GM19463 (cell line): ENCODE measurements around the gene LRRC73.
A peak's percentile ranks its signal among the peaks of the same experiment; 100 is the strongest.

Source experiments
- ATAC-seq: cut with Tn5 transposase; IDR thresholded peaks from one replicate; pipeline ENCODE4 v1.9.1; 2021; ENCODE audit warnings: mild to moderate bottlenecking, moderate library complexity; ENCODE audit not compliant: unreplicated experiment

The LRRC73 gene

DNA sequence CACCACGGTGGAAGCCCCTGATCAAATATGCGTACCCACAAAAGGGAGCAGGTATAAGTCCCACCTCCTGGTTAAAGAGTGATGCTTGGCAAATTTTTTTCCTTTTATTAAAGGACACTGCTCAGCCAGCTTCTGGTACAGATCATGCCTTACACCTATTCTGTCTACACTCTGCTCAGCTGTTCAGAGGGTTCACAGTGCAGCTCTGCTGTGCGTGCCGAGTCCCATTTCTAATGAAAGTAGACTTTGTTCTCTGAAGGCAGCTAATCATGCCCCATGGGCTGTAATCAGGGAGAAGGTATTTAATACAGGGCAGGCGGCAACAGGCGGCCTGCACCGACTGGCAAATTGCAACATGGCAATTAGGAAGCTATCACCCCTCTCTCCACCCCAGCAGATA lies 16.3 kb downstream of the LRRC73 start:
- ATAC-seq = no peak

DNA sequence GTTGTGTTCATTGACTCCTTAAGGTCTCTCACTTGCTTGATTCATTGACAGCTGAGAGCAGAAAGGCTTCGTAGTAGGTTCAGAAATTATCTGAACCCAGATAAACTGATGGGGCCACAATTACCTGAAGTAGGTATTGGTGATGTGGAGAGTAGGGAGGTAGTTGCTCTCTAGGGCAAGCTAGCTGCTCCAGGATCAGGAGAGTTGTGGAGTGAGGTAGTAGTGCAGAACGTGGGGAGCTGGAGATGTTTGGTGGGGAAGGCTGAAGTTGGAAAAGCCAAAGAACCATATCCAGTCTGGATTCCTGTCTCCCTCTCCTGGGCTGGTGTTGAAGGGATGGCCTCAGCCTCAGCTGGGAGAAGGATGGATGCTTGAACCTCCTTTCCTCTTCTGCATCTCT lies 16.9 kb downstream of the LRRC73 start:
- no peak for ATAC-seq

DNA sequence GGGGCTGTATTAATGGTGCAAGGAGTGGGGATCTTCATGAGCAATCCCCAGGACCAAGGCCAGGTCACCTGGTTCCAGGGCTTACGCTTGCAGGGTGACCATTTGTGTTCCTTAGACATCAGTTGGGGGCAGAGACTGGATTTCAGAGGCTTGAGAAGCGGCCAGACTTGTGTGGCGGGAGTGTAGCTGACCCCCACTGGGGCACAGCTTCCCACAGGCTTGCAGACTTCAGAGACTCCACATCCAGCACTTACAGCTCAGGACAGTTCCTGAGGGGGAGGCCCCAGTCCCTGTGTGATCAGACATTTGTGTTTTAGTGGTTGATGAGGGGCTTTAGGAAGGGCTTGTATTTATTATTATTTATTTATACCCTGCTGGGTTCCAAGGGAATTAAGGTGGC lies 17.5 kb downstream of the LRRC73 start:
- no peak for ATAC-seq

DNA sequence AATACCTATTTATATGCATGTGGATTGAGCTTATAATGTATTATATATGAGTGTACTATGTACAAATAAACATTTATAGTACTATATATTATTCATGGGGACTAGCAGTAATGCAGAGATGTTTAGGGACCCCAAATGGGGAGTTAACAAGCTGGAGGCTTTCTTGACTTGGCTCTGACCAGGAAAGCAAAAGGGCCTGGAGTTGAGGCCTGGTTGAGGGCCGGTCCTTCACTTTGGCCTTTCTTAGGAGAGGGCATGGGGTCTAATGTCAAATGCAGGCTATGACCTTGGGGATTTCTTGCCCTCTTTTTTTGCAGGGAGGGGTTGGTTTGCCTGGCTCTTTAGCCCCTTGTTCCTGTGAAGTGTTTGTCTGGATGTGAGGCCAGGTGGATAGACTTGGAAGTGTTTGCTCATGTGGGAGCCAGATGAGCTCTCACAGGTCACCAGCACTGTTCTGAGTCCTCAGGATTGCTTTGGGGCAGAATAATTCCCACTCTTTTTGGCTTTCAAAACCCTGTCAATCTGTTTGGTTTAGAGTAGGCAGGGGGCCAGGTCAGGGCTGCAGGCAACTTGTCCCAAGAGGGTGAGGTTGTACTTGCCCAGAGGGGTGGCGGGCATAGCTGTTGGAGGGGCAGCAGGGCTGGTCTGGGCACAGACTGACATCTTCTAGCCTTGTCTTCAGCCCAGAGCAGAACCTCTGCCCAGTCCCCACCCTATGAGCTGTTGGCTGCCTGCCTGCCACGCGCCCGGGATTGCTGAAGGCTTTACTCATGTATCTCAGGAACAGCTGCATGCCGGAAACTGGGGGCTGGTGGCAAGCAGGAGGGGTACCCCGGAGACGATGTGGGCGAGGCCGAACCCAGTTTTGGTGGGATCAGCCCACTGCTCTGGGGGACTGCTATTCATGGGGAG lies 18.1 kb downstream of the LRRC73 start:
- no peak for ATAC-seq

- ATAC-seq = no peak
Observed at GRCh38 chr6:43490523-43490939, 19.6 kb downstream of the LRRC73 start.

- no peak for ATAC-seq
Observed at GRCh38 chr6:43489277-43490072, 20.7 kb downstream of the LRRC73 start.

DNA sequence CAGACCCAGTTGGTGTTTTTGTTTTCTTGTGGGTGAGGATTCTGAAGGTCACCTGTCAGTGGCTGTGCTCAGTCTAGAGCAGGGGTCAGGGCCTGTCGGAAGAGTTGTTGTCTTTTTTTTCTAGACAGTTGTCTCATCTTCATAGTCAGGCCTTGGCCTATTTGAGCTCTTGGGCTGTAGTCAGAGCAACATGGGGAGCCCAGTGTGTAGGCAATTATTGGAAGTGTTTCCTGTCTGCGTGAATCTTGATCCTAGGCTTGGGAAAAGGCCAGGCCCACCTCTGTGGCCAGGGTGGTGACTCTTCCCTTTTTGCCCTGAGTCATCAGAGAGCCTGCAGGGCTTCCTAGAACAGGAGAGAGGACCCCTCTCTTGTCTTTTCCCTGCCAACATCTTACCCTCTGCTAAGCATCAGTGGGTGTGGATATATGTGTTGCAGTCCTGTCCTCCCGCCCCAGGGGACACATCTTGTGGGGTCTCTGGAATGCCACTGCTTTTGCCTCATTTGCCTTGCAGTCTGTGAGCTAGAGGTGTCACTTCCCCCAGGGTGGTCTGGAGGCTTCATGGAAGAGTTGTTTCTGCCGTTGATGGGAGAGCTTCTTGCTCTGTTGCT lies 21.4 kb downstream of the LRRC73 start:
- no peak for ATAC-seq

DNA sequence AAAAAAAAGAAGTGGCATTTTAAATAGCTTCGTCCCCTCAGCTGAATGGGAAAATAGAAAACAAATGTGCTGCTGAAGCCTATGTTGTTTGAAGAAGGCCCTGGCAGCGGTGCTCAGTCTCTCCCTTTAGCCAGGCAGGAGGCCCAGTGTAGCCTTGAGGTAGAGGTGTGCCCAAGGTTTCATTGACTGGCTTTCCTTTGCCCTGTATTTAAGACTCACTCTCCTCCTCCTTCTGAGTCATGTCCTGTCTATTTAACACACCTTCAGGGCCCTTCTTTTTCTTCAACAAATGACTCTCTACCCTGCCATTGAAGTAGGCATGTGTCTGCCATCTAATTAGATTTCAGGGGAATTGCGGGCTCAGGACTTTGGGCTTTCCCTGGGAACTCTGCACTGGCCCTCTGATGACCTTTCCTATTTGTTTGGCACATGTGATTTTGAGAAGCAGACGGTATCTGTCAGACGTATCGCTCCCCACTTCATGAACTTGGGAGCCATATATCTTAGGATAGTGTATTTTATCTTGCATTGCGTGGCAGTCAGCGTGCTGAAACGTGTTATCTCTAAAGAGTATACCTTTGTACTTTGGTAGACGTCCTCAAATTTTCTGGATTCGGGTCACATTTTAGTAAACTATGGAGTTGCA lies 28.4 kb downstream of the LRRC73 start:
- ATAC-seq = no peak

- ATAC-seq = no peak
Observed at GRCh38 chr6:43481075-43481474, 29.1 kb downstream of the LRRC73 start.

- no peak for ATAC-seq
Observed at GRCh38 chr6:43478008-43478372, 32.2 kb downstream of the LRRC73 start.

DNA sequence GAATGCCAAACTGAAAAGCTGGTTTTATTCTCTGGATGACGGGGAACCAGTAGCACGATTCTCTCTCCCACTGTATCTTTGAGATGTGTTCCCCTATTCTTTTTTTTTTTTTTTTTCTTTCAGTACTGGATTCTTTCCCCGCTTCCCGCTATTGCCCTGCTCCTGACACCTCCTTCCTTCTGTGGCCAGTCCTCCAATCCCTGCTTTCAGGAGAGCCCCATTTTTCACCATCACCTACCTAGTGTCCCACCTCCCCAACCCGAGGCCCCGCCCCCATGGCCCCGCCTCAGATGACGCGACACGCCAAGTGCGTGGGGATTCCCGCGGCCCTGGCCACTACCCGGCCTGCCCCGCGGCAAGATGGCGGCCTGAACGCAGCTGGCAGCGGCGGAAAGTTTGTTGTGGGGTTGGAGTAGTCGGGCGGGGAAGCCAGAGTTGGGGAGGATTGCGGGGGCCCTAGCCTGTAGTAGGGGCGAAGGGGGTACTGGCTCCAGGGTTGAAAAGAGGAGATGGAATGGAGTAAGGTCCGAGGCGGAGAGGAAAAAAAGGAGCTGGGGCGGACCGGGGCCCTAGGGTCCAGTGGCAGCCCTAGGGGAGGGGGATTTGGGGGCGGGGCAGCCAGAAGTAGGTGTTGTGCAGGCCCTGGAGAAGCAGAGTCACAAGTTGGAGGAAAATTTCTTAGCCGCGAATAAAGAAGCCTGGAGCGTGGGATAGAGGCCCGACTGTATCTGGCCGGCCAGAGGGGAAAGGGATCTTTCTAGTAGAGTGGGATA lies 32.7 kb downstream of the LRRC73 start, which contains the start of gene TJAP1:
TSS of gene TJAP1 (plus strand) at position 336 of the 773 bp plus-strand sequence. CDS start 21,432 bp downstream, outside the sequence.
- ATAC-seq = peak; percentile 99

- ATAC-seq = no peak
Observed at GRCh38 chr6:43476746-43477145, 33.4 kb downstream of the LRRC73 start.

DNA sequence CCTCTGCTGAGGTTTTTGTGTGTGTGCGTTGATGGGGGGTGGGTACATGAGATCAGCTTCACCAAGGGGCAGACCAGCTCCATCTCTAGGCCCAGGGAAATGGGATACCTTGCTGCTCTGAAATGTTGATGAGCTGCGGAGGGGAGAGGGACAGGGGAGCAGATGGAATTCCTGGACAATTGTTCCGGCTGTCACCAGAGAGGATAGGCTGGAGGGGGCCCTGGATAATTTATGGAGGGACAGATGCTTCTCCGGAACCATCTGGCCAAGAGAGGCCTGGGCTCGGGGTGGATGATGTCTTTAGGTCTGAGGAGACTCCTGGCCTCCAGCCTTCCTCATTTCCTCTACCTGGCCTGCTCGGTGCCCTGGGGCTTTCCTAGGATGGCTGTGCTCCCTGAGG lies 34.6 kb downstream of the LRRC73 start:
- ATAC-seq = no peak

- ATAC-seq = no peak
Observed at GRCh38 chr6:43472515-43472914, 37.6 kb downstream of the LRRC73 start.

- ATAC-seq = no peak
Observed at GRCh38 chr6:43471399-43471798, 38.7 kb downstream of the LRRC73 start.

DNA sequence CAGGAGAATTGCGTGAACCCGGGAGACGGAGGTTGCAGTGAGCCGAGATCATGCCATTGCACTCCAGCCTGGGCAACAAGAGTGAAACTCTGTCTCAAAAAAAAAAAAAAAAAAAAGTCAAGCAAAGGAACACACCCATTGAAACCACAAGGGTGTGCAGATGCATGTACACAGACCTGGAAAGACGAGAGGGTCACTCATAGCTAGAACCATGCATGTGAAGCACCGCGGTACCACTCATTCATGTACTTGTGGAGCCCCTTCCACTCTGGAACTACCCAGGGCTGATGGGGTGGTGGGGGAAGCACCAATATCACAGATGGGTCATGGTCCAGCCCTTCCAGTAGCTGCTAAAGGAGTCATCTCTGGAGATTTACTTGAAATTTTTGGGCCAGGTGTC lies 40.2 kb downstream of the LRRC73 start:
- no peak for ATAC-seq

GRCh38 chr6:43468748-43469681 lies 41.1 kb downstream of the LRRC73 start:
- ATAC-seq = no peak

DNA sequence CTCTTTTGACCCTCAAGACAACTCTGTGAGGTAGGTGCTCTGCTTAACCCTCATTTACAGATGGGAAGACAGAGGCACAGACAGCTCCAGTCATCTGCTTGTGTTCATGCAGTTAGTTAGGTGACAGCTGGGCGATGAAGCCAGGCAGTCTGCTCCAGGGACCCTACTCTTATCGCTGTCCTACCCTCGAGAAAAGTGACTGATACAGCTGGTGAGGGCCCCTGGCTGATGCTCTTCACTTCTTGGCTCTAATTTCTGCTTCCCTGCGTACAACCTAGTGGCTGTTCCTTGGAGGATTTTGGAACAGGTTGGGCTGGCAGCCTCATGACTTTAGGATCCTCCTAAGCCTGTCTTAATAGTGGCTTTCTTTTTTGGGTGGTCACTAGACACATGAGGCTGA lies 41.9 kb downstream of the LRRC73 start:
- no peak for ATAC-seq

DNA sequence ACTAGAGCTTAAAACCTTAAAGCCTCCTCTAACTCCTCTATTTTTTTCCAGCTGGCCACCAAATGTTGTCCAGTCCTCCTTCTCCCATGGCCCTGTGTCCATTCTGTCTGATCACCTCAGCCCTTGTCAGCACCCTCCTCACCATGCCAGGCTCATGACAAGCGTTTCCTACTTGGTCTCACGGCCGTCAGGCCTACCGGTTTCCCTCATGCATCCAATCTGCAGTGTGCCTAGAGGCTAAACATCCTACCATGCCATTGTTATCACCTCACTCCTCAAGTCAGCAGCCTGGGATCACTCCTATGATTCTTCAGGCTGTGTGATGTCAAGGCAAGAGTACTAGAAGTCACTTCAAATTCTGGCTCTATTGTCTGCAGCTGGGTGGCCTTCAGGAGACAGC lies 42.4 kb downstream of the LRRC73 start:
- ATAC-seq = no peak
